ACHN (cell line): ENCODE measurements around the gene UNC79.

Source experiments
- DNase-seq: peaks from one replicate; pipeline ENCODE4 v3.0.0-alpha.2; 2015
- in situ Hi-C: cut with HindIII; loops from 2 replicates; pipeline ENCODE4 v1.10.0; 2017; ENCODE audit warnings: low sequenced_read_pairs, low pct_ligation_motif_present, low pct_unique_long_range_greater_than_20kb

The UNC79 gene

GRCh38 chr14:93686268-93686667, 255.5 kb downstream of the UNC79 start:
- no peak for DNase-seq
- in situ Hi-C loops = no loop called here

- in situ Hi-C loops = no loop called here
- no peak for DNase-seq
Measured at GRCh38 chr14:93688239-93688666, 257.5 kb downstream of the UNC79 start.

GRCh38 chr14:93688820-93689219, 258.1 kb downstream of the UNC79 start:
- in situ Hi-C loops = no loop called here
- no peak for DNase-seq

- DNase-seq = no peak
- in situ Hi-C loops = no loop called here
Measured at GRCh38 chr14:93690146-93690545, 259.4 kb downstream of the UNC79 start.

GRCh38 chr14:93691042-93691780, 260.5 kb downstream of the UNC79 start:
- no peak for DNase-seq
- in situ Hi-C loops = no loop called here

- no peak for DNase-seq
- in situ Hi-C loops = no loop called here
Measured at GRCh38 chr14:93693914-93694313, 263.2 kb downstream of the UNC79 start.

GRCh38 chr14:93700928-93701327, 270.2 kb downstream of the UNC79 start:
- DNase-seq = no peak
- in situ Hi-C loops = no loop called here

GRCh38 chr14:93701562-93701961, 270.8 kb downstream of the UNC79 start:
- in situ Hi-C loops = no loop called here
- no peak for DNase-seq

- in situ Hi-C loops = no loop called here
Measured at GRCh38 chr14:93702946-93703345, 272.2 kb downstream of the UNC79 start.

GRCh38 chr14:93703941-93704340, 273.2 kb downstream of the UNC79 start:
- in situ Hi-C loops = no loop called here
- no peak for DNase-seq

More at GRCh38 chr14:93702946-93703345, 272.2 kb downstream of the UNC79 start:
- no peak for DNase-seq

- in situ Hi-C loops = no loop called here
- DNase-seq = no peak
Measured at GRCh38 chr14:93705513-93706156, 274.9 kb downstream of the UNC79 start.

GRCh38 chr14:93706360-93706955, 275.7 kb downstream of the UNC79 start:
- DNase-seq = no peak
- in situ Hi-C loops = no loop called here

- DNase-seq = no peak
- in situ Hi-C loops = no loop called here
Measured at GRCh38 chr14:93707475-93707874, 276.7 kb downstream of the UNC79 start.

GRCh38 chr14:93708311-93708734, 277.6 kb downstream of the UNC79 start:
- no peak for DNase-seq
- in situ Hi-C loops = no loop called here

- DNase-seq = no peak
- in situ Hi-C loops = no loop called here
Measured at GRCh38 chr14:93708800-93709199, 278.1 kb downstream of the UNC79 start.

GRCh38 chr14:93709249-93709648, 278.5 kb downstream of the UNC79 start:
- in situ Hi-C loops = no loop called here

GRCh38 chr14:93712079-93712837, 281.5 kb downstream of the UNC79 start:
- in situ Hi-C loops = no loop called here
- DNase-seq = no peak

More at GRCh38 chr14:93709249-93709648, 278.5 kb downstream of the UNC79 start:
- no peak for DNase-seq

- no peak for DNase-seq
- in situ Hi-C loops = no loop called here
Measured at GRCh38 chr14:93712838-93713724, 282.3 kb downstream of the UNC79 start.
